RWPE2 (cell line): ENCODE measurements around the gene MRPS34.
A peak's percentile ranks its signal among the peaks of the same experiment; 100 is the strongest.

Experiments
- ATAC-seq: fragments of 200-7000 bp; cut with Tn5 transposase; 3 replicates; pipeline ENCODE4 v1.9.1; 2021; ENCODE audit warnings: low read depth
- DNase-seq: peaks from one replicate; pipeline ENCODE4 v3.0.0-alpha.2; 2020; ENCODE audit warnings: low spot score
- H3K27ac ChIP-seq: fragments of 450-650 bp; 2 replicates; pipeline ENCODE4 v1.5.1; 2017; ENCODE audit warnings: mild to moderate bottlenecking; ENCODE audit not compliant: poor library complexity, severe bottlenecking
- H3K27me3 ChIP-seq: fragments of 250-450 bp; sonication (Bioruptor Pico); 2 replicates; pipeline ENCODE4 v1.5.1; 2021; ENCODE audit warnings: mild to moderate bottlenecking, moderate library complexity; ENCODE audit not compliant: insufficient read depth, poor library complexity, severe bottlenecking
- H3K36me3 ChIP-seq: fragments of 250-450 bp; sonication (Bioruptor Pico); 2 replicates; pipeline ENCODE4 v1.5.1; 2020; ENCODE audit warnings: low read depth, mild to moderate bottlenecking, moderate library complexity
- H3K4me1 ChIP-seq: fragments of 250-450 bp; sonication (Bioruptor Pico); 2 replicates; pipeline ENCODE4 v1.5.1; 2021; ENCODE audit warnings: mild to moderate bottlenecking, moderate library complexity; ENCODE audit not compliant: insufficient read depth, poor library complexity, severe bottlenecking
- H3K4me3 ChIP-seq: fragments of 250-450 bp; sonication (Bioruptor Pico); 2 replicates; pipeline ENCODE4 v1.5.1; 2021; ENCODE audit warnings: mild to moderate bottlenecking, moderate library complexity; ENCODE audit not compliant: severe bottlenecking
- H3K9me3 ChIP-seq: fragments of 250-450 bp; sonication (Bioruptor Pico); 2 replicates; pipeline ENCODE4 v1.5.1; 2021; ENCODE audit warnings: mild to moderate bottlenecking, moderate library complexity; ENCODE audit not compliant: severe bottlenecking
- CTCF ChIP-seq: fragments of 450-650 bp; IDR thresholded peaks from one replicate; pipeline ENCODE4 v1.5.1; 2017; ENCODE audit warnings: mild to moderate bottlenecking, moderate library complexity; ENCODE audit not compliant: poor library complexity, severe bottlenecking

The MRPS34 gene

GRCh38 chr16:1789643-1790045 is 16.7 kb upstream of the MRPS34 start:
- ATAC-seq (no peak), DNase-seq (peak; percentile 57)
- Histone ChIP-seq H3K9me3 (no peaks in the 10 kb centered on the region), H3K4me3 (no peak overlapping the region), H3K4me1 (no peaks in the 10 kb centered on the region), H3K27me3 (no peaks in the 10 kb centered on the region), H3K36me3 (peaks cover 31% of the 10 kb centered on the region), H3K27ac (no peak overlapping the region)
- TF ChIP-seq CTCF: no peak

GRCh38 chr16:1788708-1789100 is 15.8 kb upstream of the MRPS34 start:
- Histone ChIP-seq H3K27ac (no peak overlapping the region), H3K9me3 (no peaks in the 10 kb centered on the region), H3K27me3 (no peaks in the 10 kb centered on the region), H3K4me3 (no peak overlapping the region), H3K4me1 (peaks cover 6% of the 10 kb centered on the region), H3K36me3 (peaks cover 37% of the 10 kb centered on the region)
- ATAC-seq (no peak), DNase-seq (peak; percentile 64)
- TF ChIP-seq CTCF: no peak

DNA sequence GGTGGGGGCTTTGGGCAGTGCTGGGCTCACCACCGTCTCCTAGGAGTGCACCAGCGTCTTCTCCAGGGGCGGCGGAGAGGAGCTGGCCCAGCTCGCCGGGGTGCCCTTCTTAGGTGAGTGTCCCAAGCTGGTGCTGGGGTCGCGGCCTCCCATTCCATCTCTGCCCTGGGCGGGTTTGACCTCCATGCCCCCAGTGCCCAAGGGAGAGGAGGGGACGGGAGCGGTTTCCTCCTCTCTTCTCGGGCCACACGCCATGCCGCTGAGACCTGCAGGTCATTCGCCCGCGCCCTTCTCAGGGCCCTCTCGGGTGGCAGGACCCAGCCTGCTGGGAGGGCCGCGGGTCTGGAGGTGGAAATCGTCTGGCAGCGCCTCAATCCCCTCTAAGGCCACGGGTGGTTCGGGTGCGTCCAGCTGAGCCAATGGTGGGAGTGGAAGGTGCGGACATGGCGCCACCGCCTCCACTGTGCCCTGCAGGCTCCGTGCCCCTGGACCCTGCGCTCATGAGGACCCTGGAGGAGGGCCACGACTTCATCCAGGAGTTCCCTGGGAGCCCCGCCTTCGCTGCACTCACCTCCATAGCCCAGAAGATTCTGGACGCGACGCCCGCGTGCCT is 15.3 kb upstream of the MRPS34 start:
- Histone ChIP-seq H3K4me1 (peaks cover 6% of the 10 kb centered on the region), H3K4me3 (no peak overlapping the region), H3K36me3 (peaks cover 37% of the 10 kb centered on the region), H3K27me3 (no peaks in the 10 kb centered on the region), H3K9me3 (no peaks in the 10 kb centered on the region), H3K27ac (no peak overlapping the region)
- no peak for ATAC-seq
- DNase-seq: peak; percentile 63
- no peak for TF ChIP-seq CTCF

DNA sequence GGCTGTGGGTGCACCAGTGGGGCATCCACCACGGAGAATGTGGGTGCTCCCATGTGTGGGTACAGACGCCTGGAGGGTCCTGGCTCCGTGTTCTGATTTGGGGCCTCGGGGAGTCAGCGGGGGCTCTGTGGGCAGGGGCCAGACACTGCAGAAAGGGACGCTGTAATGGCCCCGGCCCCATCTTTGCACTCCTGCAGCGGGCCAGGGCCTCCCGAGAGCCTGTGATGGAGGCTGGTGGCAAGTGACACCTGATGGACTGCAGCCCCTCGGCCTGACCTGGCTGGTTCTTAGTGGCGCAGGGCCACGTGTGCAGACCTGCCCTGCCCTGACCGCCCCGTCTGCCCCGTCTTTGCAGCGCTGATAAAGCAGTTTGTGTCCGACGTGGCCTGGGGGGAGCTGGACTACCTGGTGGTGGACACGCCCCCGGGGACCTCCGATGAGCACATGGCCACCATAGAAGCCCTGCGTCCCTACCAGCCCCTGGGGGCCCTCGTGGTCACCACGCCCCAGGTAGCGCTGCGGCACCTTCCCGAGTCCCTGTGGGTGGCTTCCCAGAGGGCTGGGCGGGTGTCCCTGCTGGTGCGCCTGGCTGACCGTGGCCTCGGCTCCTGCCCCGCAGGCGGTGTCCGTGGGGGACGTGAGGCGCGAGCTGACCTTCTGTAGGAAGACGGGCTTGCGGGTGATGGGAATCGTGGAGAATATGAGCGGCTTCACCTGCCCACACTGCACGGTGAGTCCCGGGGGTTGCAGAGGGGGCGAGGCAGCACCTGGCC is 14.6 kb upstream of the MRPS34 start:
- peaks cover 37% of the 10 kb centered on the region for H3K36me3 ChIP-seq
- no peaks in the 10 kb centered on the region for H3K9me3 ChIP-seq

More for the DNA sequence above, 14.6 kb upstream of the MRPS34 start:
- Histone ChIP-seq H3K4me3 (no peak overlapping the region), H3K27me3 (no peaks in the 10 kb centered on the region), H3K4me1 (peaks cover 6% of the 10 kb centered on the region), H3K27ac (no peak overlapping the region)
- peak; percentile 68 for DNase-seq
- no peak for TF ChIP-seq CTCF
- ATAC-seq: no peak
